C4-2B (cell line): ENCODE measurements around the gene DUSP2.

Experiments used
- ZFX ChIP-seq: fragments of 450-650 bp; IDR thresholded peaks from 2 replicates; pipeline ENCODE4 v1.6.1; 2017
- TF ChIP-seq, protein P1 (sequence below): fragments of 450-650 bp; conservative IDR thresholded peaks from 2 replicates; pipeline ENCODE4 v1.5.1; 2017; ENCODE audit warnings: mild to moderate bottlenecking

DNA sequence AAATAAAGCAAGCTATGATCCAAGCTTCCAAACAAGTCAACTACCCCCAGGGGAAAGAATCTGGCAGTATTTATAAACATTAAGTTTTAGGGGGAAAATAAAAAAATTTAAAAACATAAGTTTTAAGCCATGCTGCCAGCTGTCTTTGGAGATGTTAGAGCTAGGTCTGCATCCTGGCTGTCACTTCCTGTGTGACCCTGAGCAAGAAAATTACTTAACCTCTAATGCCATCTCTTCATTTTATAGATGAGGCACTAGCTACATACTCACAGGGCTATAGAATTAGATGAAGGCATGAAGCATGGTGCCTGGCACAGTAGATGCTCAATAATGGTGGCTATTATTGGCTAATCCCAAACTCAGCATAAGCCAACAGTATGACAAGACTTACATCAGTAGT is 35.3 kb upstream of the DUSP2 start:
- TF ChIP-seq, protein P1, sequence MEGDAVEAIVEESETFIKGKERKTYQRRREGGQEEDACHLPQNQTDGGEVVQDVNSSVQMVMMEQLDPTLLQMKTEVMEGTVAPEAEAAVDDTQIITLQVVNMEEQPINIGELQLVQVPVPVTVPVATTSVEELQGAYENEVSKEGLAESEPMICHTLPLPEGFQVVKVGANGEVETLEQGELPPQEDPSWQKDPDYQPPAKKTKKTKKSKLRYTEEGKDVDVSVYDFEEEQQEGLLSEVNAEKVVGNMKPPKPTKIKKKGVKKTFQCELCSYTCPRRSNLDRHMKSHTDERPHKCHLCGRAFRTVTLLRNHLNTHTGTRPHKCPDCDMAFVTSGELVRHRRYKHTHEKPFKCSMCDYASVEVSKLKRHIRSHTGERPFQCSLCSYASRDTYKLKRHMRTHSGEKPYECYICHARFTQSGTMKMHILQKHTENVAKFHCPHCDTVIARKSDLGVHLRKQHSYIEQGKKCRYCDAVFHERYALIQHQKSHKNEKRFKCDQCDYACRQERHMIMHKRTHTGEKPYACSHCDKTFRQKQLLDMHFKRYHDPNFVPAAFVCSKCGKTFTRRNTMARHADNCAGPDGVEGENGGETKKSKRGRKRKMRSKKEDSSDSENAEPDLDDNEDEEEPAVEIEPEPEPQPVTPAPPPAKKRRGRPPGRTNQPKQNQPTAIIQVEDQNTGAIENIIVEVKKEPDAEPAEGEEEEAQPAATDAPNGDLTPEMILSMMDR: no peak
- no peak for TF ChIP-seq ZFX
